NOMO-1 treated with dmso at 0.1 percent for 144 hours (cell line): ENCODE results near the gene SENP7.
"Not testable (repeated sequence)": the region's sequence is repeated elsewhere in the genome, so short reads cannot be mapped to it uniquely, and the experiment has no call there.

Experiments
- DNase-seq: peaks from one replicate; lab custom pipeline; 2025; ENCODE audit not compliant: unreplicated experiment; lab: John Stamatoyannopoulos, UW

SENP7 gene

GRCh38 chr3:101512646-101513418, at the start of gene SENP7:
Gene SENP7, minus strand, starts transcription at chr3:101513212. Its CDS starts 82 bp downstream, at chr3:101513130.
- DNase-seq = peak; percentile 63

DNA sequence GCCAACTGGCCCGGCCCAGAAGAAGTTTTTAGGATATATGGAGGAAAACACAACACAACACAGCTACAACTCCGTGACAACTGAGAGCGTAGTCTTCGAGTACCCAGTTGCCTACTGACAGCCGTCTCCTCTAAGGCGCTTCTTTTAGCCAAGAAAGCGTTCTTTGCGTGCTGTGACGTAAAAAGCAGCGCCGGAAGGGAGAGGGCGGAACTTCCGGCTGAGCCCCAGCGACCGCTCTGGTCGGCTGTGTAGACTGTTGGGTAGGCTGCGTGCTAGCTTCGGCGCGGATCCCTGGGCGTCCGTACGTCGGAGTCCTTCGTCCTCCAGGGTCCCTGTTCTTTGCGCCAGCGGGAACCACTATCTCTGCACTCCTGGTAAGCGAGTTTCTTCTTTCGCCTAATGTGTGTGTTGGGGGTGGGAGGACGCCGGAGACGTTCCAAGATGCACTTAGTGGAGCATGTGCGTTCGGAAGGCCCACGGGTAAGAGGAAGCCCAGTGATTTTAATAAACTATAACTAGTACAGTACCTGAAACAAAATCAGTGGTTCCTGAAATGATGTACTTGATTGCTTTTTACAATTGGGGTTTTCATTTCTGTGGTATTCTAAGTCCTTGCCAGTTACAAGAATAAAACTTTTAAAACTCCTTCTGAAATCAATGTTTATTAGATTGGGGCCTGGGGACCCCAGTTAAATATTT, 48.8 kb upstream of the SENP7 start, which contains the start of gene TRMT10C:
Gene TRMT10C (plus strand): TSS at position 239 of the 699 bp plus-strand sequence. CDS start 2,914 bp downstream, outside the sequence.
- peak; percentile 90 for DNase-seq

- no peak for DNase-seq
These were observed 43.1 kb upstream of the SENP7 start for GRCh38 chr3:101556064-101556463.

DNA sequence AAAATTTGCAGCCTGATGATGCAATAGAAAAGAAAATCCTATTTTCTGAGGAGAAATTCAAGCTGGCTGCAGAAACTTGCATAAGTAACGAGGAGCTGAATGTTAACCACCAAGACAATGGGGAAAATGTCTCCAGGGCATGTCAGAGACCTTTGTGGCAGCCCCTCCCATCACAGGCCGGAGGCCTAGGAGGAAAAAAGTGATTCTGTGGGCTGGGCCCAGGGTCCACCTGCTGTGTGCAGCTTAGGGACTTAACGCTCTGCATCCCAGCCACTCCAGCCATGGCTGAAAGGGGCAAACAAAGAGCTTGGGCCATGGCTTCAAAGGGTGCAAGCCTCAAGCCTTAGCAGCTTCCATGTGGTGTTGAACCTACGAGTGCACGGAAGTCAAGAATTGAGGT, 40.4 kb upstream of the SENP7 start:
- not testable (repeated sequence) for DNase-seq

- not testable (repeated sequence) for DNase-seq
These were observed 38.5 kb upstream of the SENP7 start for GRCh38 chr3:101551359-101552081.

DNA sequence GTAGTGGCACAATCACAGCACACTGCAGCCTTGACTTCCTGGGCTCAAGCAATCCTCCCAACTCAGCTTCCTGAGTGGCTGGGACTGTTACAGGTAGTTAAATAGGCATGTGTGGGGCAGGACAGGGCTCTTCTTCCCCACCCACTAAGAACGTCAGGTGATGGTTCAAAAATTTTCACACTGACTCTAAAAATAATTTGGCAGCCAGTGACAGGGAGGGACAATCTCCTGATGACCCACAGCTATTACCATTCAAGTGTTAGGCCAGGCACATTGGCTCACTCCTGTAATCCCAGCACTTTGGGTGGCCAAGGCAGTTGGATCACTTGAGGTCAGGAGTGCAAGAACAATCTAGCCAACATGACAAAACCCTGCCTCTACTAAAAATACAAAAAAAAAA, 36.5 kb upstream of the SENP7 start:
- DNase-seq = no peak

GRCh38 chr3:101548527-101549105, 35.6 kb upstream of the SENP7 start:
- DNase-seq = no peak

DNA sequence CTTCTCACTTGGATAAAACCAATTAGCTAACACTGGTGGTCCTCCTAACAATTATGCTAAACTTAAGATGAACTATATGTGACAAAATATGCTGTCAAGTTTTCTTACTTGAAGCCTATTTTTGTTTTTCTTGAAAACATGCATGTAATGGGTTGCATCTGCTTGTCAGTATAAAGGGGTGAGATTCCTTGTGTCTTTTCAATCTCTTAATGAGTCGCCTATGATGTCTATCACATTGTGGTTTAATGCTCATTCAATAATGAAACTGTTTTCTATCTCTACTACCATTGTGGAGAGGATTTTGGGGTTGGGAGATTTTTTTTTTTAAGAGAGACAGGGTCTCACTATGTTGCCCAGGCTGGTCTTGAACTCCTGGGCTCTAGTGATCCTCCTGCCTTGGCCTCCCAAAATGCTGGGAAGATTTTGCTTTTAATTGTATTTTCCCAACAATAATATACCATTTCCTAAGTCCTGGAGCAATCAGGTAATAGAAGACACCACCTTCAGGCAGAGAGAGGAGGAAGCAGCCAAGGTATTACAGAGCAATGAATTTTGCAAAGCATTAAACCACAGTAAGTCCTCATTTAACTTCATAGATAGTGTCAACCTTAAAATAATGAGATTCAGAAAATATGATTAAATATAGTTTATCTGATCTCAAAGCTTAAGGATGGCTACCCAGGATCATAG, 31.3 kb upstream of the SENP7 start:
- DNase-seq = no peak

GRCh38 chr3:101542957-101543356, 29.9 kb upstream of the SENP7 start:
- no peak for DNase-seq

- not testable (repeated sequence) for DNase-seq
These were observed 23.9 kb upstream of the SENP7 start for GRCh38 chr3:101536955-101537354.

DNA sequence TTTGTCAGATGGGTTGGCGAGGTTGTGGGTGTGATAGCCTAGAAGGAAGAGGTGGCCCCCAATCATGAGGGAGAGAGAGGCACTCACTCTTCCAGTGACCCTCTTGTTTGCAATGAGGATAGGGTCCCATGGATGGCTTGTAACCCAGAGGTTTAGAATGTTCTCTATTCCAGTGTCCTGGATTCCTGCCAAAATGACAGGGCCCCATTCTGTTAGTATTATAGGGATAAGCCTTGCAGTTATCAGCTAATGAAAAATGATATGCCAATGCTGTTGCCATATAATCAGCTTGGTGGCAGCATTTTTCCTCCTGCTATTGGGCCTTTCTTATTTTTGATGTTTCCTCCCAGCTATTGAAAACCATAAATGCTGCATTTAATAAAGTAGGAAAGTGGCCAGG, 23.3 kb upstream of the SENP7 start:
- DNase-seq = no peak

DNA sequence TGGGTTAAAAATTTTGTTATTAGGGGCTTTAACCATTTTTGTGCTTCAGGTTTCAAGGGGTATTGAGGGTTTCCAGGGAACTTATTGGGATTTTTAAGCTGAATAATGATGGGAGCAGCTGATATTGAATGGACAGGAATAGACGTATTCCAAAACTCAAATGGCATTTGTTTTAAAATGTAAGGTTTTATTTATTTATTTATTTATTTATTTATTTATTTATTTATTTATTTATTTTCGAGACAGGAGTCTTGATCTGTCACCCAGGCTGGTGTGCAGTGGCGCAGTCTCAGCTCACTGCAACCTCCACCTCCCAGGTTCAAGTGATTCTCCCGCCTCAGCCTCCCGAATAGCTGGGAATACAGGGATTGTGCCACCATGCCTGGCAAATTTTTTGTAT, 22.2 kb upstream of the SENP7 start:
- no peak for DNase-seq

GRCh38 chr3:101533603-101533968, 20.6 kb upstream of the SENP7 start:
- DNase-seq = no peak

DNA sequence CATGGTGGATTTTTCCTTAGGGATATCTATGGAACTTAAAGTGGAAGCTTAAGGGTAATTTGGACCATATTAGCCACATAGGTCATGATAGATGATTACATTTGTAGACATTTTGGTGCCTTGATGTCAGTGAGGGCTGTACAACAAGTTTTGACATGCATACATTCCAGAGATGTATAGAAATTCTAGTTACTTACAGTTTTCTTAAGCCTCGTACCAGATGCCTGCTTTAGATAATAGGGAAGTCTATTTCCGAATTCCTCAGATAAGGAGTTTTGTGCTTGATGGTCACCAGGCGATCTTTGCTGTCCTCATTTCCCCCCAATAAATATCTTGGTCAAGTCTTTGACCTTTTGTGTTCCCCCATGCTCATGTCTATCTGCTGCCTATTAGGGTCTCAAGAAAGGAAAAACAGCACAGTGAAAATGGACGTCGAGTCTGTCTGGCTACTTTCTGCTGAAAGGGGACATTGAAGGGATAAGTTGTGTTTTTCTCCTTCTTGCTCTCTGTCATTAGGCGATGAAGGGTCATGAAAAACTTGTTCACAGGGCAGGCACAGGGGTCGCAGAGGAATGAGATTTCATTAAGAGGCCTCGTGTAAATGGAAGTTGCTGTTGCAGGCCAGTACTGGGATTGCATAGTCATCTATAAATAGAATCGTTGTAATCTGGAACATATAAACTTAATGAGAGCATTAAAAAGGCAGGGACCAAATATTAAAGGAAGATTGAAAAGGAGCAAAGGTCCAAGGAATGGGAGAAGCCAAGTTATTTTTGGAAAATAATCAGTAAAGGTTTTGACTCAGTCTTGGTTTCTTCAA, 20.0 kb upstream of the SENP7 start:
- DNase-seq = no peak

GRCh38 chr3:101531473-101532086, 18.6 kb upstream of the SENP7 start:
- DNase-seq = no peak

GRCh38 chr3:101530686-101531047, 17.7 kb upstream of the SENP7 start:
- no peak for DNase-seq

DNA sequence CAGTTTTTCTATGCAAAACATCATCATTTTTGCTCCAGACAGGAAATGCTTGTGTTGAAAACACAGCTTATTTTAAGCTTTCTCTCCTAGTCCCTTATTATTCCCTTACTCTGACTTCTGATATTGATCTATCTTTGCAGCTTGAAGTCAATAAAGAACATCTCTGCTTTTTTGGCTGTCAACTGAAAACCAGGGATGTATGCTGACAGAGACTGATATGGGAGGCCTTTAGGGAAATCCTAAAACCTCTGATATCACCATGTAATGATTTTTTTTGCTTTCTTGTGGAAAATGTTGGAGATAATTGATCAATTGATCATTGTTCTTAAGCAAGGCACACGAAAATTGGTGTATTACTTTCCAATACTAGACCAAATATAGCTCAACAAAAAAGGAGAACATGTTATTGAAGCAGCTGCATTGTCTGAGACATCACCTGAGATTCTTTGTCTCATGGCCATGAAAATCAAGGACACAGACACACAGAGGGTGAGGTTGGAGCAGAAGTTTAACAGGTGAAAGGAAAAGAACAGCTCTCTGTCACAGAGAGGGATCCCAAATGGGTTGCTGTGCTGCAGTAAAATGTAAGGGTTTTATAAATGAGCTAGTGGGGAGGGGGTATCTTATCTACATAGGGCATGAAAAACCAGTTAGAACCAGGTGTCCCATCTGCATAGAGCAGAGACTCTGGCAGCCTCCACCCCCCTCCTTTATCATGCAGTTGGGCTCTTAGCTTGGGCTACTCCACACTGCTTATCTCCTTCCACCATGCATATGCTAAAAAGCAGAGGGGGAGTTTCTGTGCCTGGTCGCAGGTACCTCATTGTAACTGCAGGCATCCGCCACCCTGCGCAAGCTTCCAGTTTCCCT, 17.0 kb upstream of the SENP7 start:
- DNase-seq = no peak

DNA sequence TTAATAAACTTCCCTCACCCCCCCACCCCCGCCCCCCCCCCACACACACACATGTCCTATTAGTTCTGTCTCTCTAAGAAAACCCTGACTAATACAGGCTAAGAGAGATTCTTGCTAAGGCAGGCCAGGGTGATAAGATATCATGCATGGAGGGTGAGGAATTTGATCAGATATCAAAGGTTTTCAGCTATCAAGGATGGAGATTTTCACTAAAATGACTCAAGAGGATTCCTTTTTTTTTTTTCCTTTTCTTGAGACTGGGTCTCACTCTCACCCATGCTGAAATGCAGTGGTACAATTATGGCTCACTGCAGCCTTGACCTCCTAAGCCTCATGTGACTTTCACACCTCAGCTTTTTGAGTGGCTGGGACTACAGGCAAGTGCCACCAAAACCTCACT, 14.9 kb upstream of the SENP7 start:
- no peak for DNase-seq

DNA sequence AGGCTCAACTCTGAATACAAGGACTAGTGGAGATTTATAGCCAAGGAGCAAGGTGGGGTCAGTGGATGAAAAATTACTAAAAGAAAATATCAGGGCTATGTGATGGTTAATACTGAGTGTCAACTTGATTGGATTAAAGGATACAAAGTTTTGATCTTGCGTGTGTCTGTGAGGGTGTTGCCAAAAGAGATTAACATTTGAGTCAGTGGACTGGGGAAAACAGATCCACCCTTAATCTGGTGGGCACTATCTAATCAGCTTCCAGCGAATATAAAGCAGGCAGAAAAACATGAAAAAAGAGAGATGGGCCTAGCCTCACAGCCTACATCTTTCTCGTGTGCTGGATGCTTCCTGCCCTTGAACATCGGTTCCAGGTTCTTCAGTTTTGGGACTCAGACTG, 14.4 kb upstream of the SENP7 start:
- no peak for DNase-seq
